Umbilical cord (tissue), 2 donors: ENCODE results near the gene SHROOM2. TPM values are rescaled to one million over a fixed set of nuclear protein-coding genes. Genes with fewer than 3 reads are reported as not detected.

Experiments
- DNase-seq: peaks from one replicate; pipeline ENCODE4 v3.0.0-alpha.2; 2015; ENCODE audit warnings: low spot score
- total RNA-seq: library from RNA; depleted of rRNA; stranded (reverse); fragments of >200 nt; gene quantifications from one replicate; pipeline ENCODE4 v1.2.3, GENCODE V29; 2014; ENCODE audit warnings: low replicate concordance; ENCODE audit not compliant: insufficient read depth

The SHROOM2 gene
- total RNA-seq, 1 donor from 2014 or later: 9.4 TPM

GRCh38 chrX:9942086-9942485 lies 155.9 kb downstream of the SHROOM2 start:
- no peak for DNase-seq

GRCh38 chrX:9943420-9943819 lies 157.2 kb downstream of the SHROOM2 start:
- DNase-seq: no peak

GRCh38 chrX:9947131-9947794 lies 161.0 kb downstream of the SHROOM2 start:
- DNase-seq: no peak

- DNase-seq: no peak
Observed at GRCh38 chrX:9948406-9948805, 162.2 kb downstream of the SHROOM2 start.

GRCh38 chrX:9952300-9952699 lies 166.1 kb downstream of the SHROOM2 start:
- DNase-seq: no peak

GRCh38 chrX:9953396-9953795 lies 167.2 kb downstream of the SHROOM2 start:
- DNase-seq: no peak

GRCh38 chrX:9955506-9955905 lies 169.3 kb downstream of the SHROOM2 start:
- peak; percentile 38 for DNase-seq

GRCh38 chrX:9957743-9958142 lies 171.5 kb downstream of the SHROOM2 start:
- no peak for DNase-seq

GRCh38 chrX:9958183-9958582 lies 172.0 kb downstream of the SHROOM2 start:
- no peak for DNase-seq

- no peak for DNase-seq
Observed at GRCh38 chrX:9961750-9962149, 175.5 kb downstream of the SHROOM2 start.

- DNase-seq: no peak
Observed at GRCh38 chrX:9966775-9967408, 180.7 kb downstream of the SHROOM2 start, which contains the start of gene CLDN34. Gene CLDN34, plus strand, starts transcription at chrX:9967358. Its CDS starts 0 bp downstream, at chrX:9967358.

- DNase-seq: no peak
Observed at GRCh38 chrX:9977635-9978034, 191.4 kb downstream of the SHROOM2 start.

- no peak for DNase-seq
Observed at GRCh38 chrX:9980401-9980800, 194.2 kb downstream of the SHROOM2 start.

GRCh38 chrX:9980927-9981326 lies 194.7 kb downstream of the SHROOM2 start:
- DNase-seq: no peak

- no peak for DNase-seq
Observed at GRCh38 chrX:9983441-9983840, 197.2 kb downstream of the SHROOM2 start.

GRCh38 chrX:9983846-9984245 lies 197.6 kb downstream of the SHROOM2 start:
- no peak for DNase-seq

GRCh38 chrX:9988762-9989161 lies 202.5 kb downstream of the SHROOM2 start:
- no peak for DNase-seq

GRCh38 chrX:9992061-9992460 lies 205.8 kb downstream of the SHROOM2 start:
- no peak for DNase-seq

- DNase-seq: no peak
Observed at GRCh38 chrX:9992724-9993123, 206.5 kb downstream of the SHROOM2 start.

- peak; percentile 63 for DNase-seq
Observed at GRCh38 chrX:9995855-9996339, 209.7 kb downstream of the SHROOM2 start.

- DNase-seq: no peak
Observed at GRCh38 chrX:9997041-9997440, 210.8 kb downstream of the SHROOM2 start.

- DNase-seq: no peak
Observed at GRCh38 chrX:9997524-9997923, 211.3 kb downstream of the SHROOM2 start.
